Stomach (tissue), 9 donors: ENCODE results near the gene WWC1. TPM values are rescaled to one million over a fixed set of nuclear protein-coding genes. Genes with fewer than 3 reads are reported as not detected.

Experiments used
- DNase-seq, 2 donors: peaks; one replicate each; pipeline versions ENCODE4 v3.0.0 to v3.0.0-alpha.2; 2013 to 2019
- H3K27ac ChIP-seq, 5 donors: fragments of 200-600 bp in 4 of 5; sonication (generic) in 4 of 5; one replicate each; pipeline ENCODE4 v1.5.1; 2013 to 2019; ENCODE audit warnings: mild to moderate bottlenecking in 1 of 5, moderate library complexity in 1 of 5
- H3K27me3 ChIP-seq, 3 donors: fragments of 200-600 bp; sonication (generic); one replicate each; pipeline ENCODE4 v1.5.1; 2017 to 2019; ENCODE audit warnings: mixed run types in 1 of 3
- H3K36me3 ChIP-seq, 4 donors: fragments of 200-600 bp; sonication (generic); 1 replicate in 3 of 4; 2 replicates in 1 of 4; pipeline ENCODE4 v1.5.1; 2016 to 2019
- H3K4me1 ChIP-seq, 4 donors: fragments of 200-600 bp; sonication (generic); one replicate each; pipeline ENCODE4 v1.5.1; 2016 to 2019
- H3K4me3 ChIP-seq, 4 donors: fragments of 200-600 bp; sonication (generic) in 3 of 4; one replicate each; pipeline ENCODE4 v1.5.1; 2016 to 2019; ENCODE audit warnings: mild to moderate bottlenecking in 1 of 4
- H3K9me3 ChIP-seq, 4 donors: fragments of 200-600 bp; sonication (generic); one replicate each; pipeline ENCODE4 v1.5.1; 2016 to 2019
- CTCF ChIP-seq, 7 experiments: fragments of 450-650 bp in 4 of 7; fragments of 200-600 bp in 3 of 7; sonication (generic) in 3 of 7; IDR thresholded peaks; one replicate each; pipeline ENCODE4 v1.5.1; 2016 to 2019; ENCODE audit warnings: antibody characterized with exemption in 7 of 7, control low read depth in 2 of 7, mild to moderate bottlenecking in 1 of 7
- EP300 ChIP-seq: sonication (generic); formaldehyde crosslinking; IDR thresholded peaks from one replicate; pipeline ENCODE4 v1.6.1; 2017; ENCODE audit warnings: antibody characterized with exemption
- POLR2A ChIP-seq, 4 donors: fragments of 450-650 bp; IDR thresholded peaks; one replicate each; pipeline ENCODE4 v1.6.1; 2016; ENCODE audit warnings: antibody characterized with exemption in 4 of 4, control low read depth in 2 of 4, mild to moderate bottlenecking in 1 of 4, moderate library complexity in 1 of 4
- POLR2AphosphoS5 ChIP-seq, 3 donors: sonication (generic); formaldehyde crosslinking; IDR thresholded peaks; one replicate each; pipeline ENCODE4 v1.6.1; 2016; ENCODE audit warnings: antibody characterized with exemption in 3 of 3
- WGBS, 5 donors: extraction: QIAGEN DNeasy Blood & Tissue Kit in 3 of 5; methylation state at CpG; one replicate each; pipeline versions ENCODE4 v1.1.5 to v1.1.7; 2013 to 2018; 5-methylcytosine and 5-hydroxymethylcytosine counted together
- intact Hi-C: fragments of 100-400 bp; cut with DNase I; formaldehyde crosslinking; loops from one replicate; pipeline ENCODE4 v1.15.1; 2023; ENCODE audit warnings: low total_unique reads
- polyA plus RNA-seq, 3 donors: library from polyadenylated mRNA; stranded (reverse); fragments of 200-250 nt; gene quantifications; one replicate each; pipeline ENCODE4 v1.2.3, GENCODE V29; 2013
- total RNA-seq, 5 donors: library from RNA; depleted of rRNA; stranded (reverse); fragments of >200 nt; gene quantifications; one replicate each; pipeline versions ENCODE4 v1.1.0 to v1.2.3, GENCODE V29; 2014 to 2016
- donor health status: healthy with polysubstance abuse.
- donor health status: Bipolar disorder and iron deficiency.
- donor health status: healthy.

The WWC1 gene
- total and polyA plus RNA-seq, 8 donors, result 11.3 to 82.6 (median 33.4) TPM

GRCh38 chr5:168423971-168424370 is 132.5 kb downstream of the WWC1 start:
- Histone ChIP-seq H3K36me3 (peaks cover 0 to 45% (median 24%) of the 10 kb centered on the region in 4 donors), H3K9me3 (no peaks in the 10 kb centered on the region), H3K4me3 (no peak overlapping the region), H3K4me1 (peaks cover 0 to 7% (median 5%) of the 10 kb centered on the region in 4 donors), H3K27ac (no peak overlapping the region), H3K27me3 (no peaks in the 10 kb centered on the region)
- intact Hi-C loops, result loop anchor here (10.0 kb wide), 1 partner anchor 149 kb away; no protein-coding TSS in a partner anchor
- no peak for DNase-seq
- 34 to 69% (median 47%) methylated on average over 4 of the region's 4 CpGs for WGBS, 5 donors
- TF ChIP-seq POLR2A (IDR thresholded peaks at IDR 0.05) (no peak), CTCF (IDR thresholded peaks at IDR 0.05) (no peak), EP300 (no peak), POLR2AphosphoS5 (IDR thresholded peaks at IDR 0.05) (no peak)

- TF ChIP-seq EP300 (no peak), CTCF (IDR thresholded peaks at IDR 0.05) (no peak), POLR2AphosphoS5 (IDR thresholded peaks at IDR 0.05) (no peak), POLR2A (IDR thresholded peaks at IDR 0.05) (no peak)
- DNase-seq, result peak in 1 of 2 donors; percentile 31
- Histone ChIP-seq H3K4me3 (no peak overlapping the region), H3K36me3 (peaks cover 0 to 45% (median 30%) of the 10 kb centered on the region in 4 donors), H3K4me1 (peaks cover 0 to 7% (median 5%) of the 10 kb centered on the region in 4 donors), H3K27me3 (no peaks in the 10 kb centered on the region), H3K9me3 (no peaks in the 10 kb centered on the region), H3K27ac (no peak overlapping the region)
- 70 to 84% (median 73%) methylated on average over 3 of the region's 3 CpGs for WGBS, 5 donors
- intact Hi-C loops, result loop anchor here (10.0 kb wide), 1 partner anchor 150 kb away; no protein-coding TSS in a partner anchor
Observed at GRCh38 chr5:168424594-168425323, 133.3 kb downstream of the WWC1 start.

- 87 to 94% (median 91%) methylated on average over 6 to 17 of the region's 17 CpGs for WGBS, 5 donors
Observed at GRCh38 chr5:168426007-168426863, 134.8 kb downstream of the WWC1 start.

More at GRCh38 chr5:168426007-168426863, 134.8 kb downstream of the WWC1 start:
- H3K27me3 ChIP-seq, result no peaks in the 10 kb centered on the region
- peaks cover under 1 to 59% (median 41%) of the 10 kb centered on the region in 4 donors for H3K36me3 ChIP-seq
- no peak for TF ChIP-seq POLR2A (IDR thresholded peaks at IDR 0.05)
- TF ChIP-seq POLR2AphosphoS5 (IDR thresholded peaks at IDR 0.05), result no peak
- no peak for TF ChIP-seq EP300
- TF ChIP-seq CTCF (IDR thresholded peaks at IDR 0.05), result no peak
- H3K4me1 ChIP-seq, result peaks cover 0 to 7% (median 5%) of the 10 kb centered on the region in 4 donors
- no peak overlapping the region for H3K4me3 ChIP-seq
- no peak overlapping the region for H3K27ac ChIP-seq
- no peaks in the 10 kb centered on the region for H3K9me3 ChIP-seq
- intact Hi-C loops, result loop anchor here (10.0 kb wide), 1 partner anchor 151 kb away; no protein-coding TSS in a partner anchor
- DNase-seq, result peak in 1 of 2 donors; percentile 42
